ENCODE results near the gene SLC6A3.

Gene SLC6A3

DNA sequence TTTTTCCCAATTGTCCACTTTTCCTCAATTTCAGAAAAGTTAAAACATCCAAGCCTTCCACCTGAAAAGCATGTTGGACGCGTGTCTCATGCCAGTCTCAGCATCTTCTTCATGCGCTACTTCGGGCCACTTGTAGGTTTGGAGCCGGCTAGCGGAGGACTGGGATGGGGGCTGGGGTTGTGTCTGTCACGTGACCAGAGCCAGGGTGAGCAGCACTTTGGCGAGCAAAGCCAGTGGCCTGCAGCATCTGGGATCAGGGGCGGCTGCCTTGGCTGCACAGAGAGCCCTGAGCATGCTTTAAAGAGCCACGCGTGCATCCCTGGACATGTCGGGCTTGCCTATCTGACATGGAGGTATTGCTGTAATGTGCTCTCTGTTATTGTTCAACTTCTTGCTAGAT, 41.2 kb downstream of the SLC6A3 start:
- no peak for DNase-seq

GRCh38 chr5:1402611-1403255, 42.5 kb downstream of the SLC6A3 start:
- no peak for DNase-seq

- no peak for DNase-seq
Observed at GRCh38 chr5:1401536-1402138, 43.6 kb downstream of the SLC6A3 start.

DNA sequence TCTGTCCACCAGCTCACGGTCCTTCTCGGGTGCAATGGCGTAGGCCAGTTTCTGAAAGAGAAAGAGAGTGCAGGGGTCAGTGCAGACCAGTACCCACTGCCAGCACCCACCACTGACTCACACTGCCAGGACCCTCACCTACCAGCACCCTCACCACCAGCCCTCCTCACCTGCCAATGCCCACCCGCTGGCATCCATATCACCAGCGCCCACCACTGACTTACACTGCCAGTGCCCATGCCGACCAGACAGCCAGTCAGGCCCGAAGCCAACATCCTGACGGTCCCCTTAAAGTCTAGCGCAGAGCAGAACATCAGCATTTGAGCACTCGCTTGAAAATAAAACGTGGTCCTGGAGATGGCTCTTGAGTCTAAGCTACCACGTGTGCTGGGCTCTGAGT, 44.3 kb downstream of the SLC6A3 start:
- DNase-seq = no peak

GRCh38 chr5:1400211-1400855, 44.9 kb downstream of the SLC6A3 start:
- no peak for DNase-seq

GRCh38 chr5:1399737-1400136, 45.5 kb downstream of the SLC6A3 start:
- DNase-seq = no peak

DNA sequence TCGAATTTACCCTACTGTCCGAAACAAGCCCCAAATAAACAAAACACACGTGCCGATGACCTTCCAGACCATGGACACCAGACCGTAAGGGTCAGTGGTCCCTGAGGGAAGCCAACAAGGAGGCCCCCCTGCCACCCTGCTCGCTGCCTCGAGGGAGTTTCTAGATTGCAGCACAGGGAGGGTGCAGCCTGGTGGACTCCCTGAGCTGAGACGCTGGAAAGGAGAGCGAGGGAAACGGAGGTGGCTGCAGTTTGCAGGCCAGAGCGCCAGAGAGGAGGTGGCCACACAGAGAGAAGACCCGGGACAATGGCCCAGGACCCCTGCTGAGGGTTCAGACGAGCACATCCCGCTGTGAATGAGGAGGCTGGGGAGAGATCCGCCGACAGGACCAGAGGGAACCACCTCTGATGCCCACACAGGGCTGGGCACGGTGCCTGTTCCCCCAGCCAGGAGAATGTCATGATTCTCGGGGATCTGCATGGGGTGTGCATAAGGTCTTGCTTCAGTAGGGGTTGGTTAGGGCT, 48.9 kb downstream of the SLC6A3 start:
- no peak for DNase-seq

DNA sequence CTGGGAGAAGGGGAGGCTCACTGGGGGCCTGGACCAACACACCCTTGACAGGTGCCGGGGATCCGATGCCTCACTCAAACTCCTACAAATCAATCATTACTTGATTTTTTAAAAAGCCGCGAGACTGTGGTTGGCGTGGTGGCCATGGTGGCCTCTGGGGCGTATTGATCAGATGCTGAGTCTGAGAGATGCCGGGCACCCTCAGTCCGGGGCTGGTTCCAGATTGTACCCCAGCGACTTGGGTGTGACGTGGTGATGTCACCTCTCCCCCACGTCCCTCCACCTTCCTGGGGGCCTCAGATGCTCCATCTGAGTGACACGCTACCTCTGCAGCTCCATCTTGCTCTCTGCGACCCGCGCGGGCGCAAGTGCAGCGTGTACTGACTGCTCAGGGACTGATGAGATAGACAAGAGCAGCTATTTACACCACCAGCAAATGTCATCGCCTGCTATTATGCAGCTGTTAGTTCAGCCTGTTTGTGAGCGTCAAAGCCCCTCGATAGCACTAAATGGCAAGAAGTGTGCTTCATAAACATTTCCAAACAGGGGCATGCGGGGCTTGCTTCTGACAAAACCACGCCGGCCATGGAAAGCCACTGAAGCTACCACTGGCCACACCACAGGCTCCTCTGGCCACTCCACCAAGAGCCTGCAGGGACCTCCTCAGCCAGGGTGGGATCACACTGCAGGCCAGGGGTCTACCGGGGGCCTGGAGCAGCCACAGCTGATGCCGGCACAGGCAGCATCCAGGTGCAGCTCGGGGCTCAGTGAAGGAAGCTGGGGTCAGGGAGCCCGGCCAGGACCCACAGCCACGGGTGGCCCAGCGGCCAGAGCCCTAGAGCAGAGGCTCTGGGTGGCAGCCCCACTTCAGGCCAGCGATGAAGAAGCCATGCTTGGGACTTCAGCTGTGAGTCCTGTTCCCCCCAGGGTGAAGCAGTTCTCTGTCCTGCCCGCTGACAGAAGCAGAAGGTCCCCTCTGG, 50.1 kb downstream of the SLC6A3 start:
- no peak for DNase-seq

GRCh38 chr5:1393571-1394501, 51.4 kb downstream of the SLC6A3 start:
- DNase-seq = no peak

- no peak for DNase-seq
Observed at GRCh38 chr5:1392801-1393565, 52.3 kb downstream of the SLC6A3 start.

GRCh38 chr5:1392261-1392660, 53.0 kb downstream of the SLC6A3 start:
- no peak for DNase-seq

GRCh38 chr5:1391691-1392090, 53.5 kb downstream of the SLC6A3 start:
- no peak for DNase-seq

DNA sequence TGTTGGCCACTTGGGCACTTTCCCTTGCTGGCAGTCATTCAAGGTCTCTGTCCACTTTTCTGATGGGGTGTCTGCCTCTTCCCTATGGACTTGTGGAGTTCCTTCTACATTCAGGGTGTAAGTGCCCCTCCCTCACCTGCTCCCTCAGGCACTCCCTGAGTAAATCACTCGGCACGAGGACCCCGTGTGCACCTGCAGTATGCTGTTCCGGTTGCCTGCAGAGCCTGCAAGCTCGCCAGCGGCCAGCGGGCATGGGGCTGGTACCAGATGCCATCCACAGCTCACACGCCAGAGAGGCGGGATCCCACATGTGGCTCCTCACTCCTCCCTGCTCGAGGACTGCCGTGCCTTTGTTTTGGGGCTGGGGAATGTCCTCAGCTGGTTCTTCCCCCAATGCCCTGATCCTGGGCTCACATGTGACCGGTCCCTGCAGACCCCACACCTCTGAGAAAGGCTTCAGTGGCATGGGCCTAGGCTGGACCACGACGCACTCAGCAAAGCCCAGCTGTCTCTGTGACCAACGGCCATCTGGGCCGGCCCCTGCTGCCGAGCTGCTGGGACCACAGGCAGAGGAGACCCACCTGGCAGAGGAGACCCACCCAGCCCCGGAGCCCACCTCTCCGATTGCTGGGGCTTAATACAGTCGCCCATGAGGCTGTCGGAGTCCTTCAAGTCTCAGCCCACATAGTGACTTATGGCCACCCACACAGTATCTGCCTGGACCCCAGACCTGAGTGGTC, 54.2 kb downstream of the SLC6A3 start:
- no peak for DNase-seq

DNA sequence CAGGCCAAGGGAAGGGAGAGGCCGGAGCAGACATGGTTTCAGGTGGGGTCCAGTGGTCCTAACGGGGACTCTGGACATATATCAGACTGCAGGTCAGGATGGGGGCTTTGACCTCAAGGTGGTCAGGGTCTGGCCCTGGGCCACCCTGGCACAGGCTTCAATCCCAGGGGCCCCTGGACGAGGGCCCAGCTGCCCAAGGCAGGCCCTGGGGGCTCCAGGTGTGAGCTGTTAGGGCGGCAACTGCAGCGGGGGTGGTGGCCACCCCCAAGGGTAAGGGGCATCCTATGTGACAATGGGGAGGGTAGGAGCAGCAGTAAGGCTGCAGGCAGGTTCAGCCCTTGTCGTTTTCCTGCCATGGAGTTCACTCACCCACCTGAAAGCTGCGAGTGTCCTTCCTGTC, 54.9 kb downstream of the SLC6A3 start:
- no peak for DNase-seq

DNA sequence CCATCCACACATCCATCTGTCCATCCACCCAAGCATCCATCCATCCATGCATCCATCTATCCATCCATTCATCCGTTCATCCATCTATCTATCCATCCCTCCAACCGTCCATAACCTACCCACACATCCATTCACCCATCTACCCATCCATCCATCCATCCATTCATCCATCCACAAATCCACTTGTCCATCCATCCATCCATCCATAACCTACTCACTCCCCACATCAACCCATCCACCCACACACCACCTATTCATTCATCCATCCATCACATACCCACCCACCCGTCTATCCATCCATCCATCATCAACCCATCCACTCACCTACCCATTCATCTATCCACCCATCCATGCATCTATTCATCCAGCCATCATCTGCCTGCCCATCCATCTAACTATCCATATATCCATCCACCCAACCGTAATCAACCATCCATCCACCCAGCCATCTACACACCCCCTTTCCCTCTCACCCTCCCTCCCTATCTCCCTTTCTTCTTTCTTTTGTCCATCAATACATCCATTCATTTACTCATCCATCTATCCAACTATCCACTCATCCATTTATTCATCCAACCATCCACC, 56.8 kb downstream of the SLC6A3 start:
- DNase-seq = no peak

DNA sequence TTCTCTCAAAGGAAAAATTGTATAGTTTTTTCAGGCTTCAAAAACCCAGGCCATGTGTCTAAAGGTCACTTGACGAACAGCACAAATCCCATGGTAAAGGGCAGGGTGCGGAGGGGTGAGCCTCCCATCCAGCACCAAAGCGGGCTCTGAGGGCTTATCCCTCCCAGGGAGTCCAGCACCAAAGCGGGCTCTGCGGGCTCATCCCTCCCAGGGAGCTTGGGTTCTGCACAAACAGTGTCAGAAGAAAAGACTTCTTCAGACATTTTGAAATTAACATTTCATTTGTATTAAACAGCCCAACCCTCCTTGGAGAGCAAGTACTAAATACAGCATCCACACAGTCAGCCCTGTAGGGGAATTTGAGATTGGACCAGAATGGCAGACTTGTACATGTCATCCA, 57.4 kb downstream of the SLC6A3 start:
- DNase-seq = no peak

DNA sequence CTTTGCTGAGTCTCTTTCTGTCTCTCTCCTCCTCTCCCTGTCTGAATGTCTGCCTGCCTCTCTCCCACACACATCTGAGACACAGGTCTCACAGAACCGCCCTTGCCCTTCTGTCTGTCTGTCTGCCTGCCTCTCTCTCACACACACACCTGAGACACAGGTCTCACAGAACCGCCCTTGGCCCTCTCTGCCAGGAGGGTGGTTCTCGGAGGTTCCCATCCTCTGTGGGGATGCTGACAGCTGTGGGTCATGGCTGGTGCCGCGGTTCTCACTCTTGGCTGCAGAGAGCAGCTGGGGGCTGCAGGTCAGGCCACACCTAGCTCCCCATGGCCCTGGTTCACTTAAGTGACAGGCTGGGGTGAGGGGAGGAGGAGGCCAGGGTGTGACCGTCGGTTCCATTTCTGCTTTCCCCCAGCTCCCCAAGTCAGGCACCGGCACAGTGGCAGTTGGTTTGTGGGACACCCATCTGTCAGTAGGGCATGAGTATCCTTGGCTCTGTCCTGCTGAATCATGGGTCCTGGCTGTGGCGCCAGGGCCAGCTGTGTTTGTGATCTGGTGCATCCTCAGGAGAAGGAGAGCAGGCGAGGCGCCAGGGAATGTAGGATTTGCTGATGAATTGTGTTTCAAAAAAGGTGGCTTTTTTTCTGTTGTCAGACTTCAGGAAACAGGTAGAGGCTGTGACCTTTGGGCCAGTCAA, 58.0 kb downstream of the SLC6A3 start:
- DNase-seq = peak; percentile 55

GRCh38 chr5:1386274-1386717, 58.9 kb downstream of the SLC6A3 start:
- DNase-seq = peak; percentile 92
